Measurements from ENCODE around the gene EMX1. TPM values are rescaled to one million over a fixed set of nuclear protein-coding genes. Genes with fewer than 3 reads are reported as not detected.

The EMX1 gene
- total RNA-seq, 1 donor from 2014 or later: 0.43 TPM

DNA sequence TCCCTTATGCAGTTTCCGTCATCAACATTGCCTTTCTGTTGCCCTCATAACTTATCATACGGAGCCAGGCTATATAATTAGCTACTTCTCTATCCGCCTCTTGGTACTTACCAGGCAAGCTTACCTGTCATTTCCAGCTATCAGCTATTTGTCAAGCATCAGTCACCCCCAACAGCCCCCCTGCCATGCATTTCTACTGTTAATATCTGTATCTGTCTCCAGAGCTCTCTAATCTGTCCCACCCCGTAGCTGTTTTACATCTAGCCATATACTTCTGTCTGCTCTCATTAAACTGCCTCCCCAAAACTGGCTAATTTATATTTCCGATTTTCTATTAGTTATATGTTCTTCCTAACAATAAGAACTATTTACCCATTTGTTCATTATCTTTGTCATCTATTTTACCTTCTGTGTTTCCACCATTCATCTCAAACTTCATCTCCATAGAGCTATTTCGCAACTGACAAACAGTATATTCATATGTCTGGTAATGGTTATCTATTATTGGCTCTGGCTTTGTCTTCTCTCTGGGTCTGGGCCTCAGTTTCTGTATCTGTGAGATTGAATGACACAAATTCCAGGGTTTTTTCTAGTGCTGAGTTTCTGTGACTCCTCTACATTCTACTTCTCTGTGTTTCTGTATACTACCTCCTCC lies 9.6 kb downstream of the EMX1 start:
- Histone ChIP-seq H3K9me3 (ENCODE audit: low read depth) (no peaks in the 10 kb centered on the region), H3K9ac (no peak overlapping the region), H3F3A (ENCODE audit: low read depth) (peaks cover 24% of the 10 kb centered on the region), H3K79me2 (ENCODE audit: low read depth) (no peaks in the 10 kb centered on the region), H3K4me1 (peaks cover 25% of the 10 kb centered on the region), H2AFZ (replicated peaks) (no peak overlapping the region), H3K36me3 (no peaks in the 10 kb centered on the region), H3K27ac (no peak overlapping the region), H3K27me3 (peaks cover 100% of the 10 kb centered on the region), H4K20me1 (ENCODE audit: low read depth) (peaks cover 73% of the 10 kb centered on the region), H3K4me3 (no peak overlapping the region), H3K4me2 (no peak overlapping the region)
- Mint-ChIP-seq H3K36me3 (no peaks in the 10 kb centered on the region), H3K4me3 (no peak overlapping the region), H3K27ac (no peak overlapping the region), H3K9me3 (peaks cover under 1% of the 10 kb centered on the region), H3K27me3 (ENCODE audit: insufficient read depth, low read depth) (peaks cover 24% of the 10 kb centered on the region), H3K4me1 (peaks cover 2% of the 10 kb centered on the region)
- DNase-seq (ENCODE audit: low spot score): no peak
- TF ChIP-seq EZH2phosphoT487 (IDR thresholded peaks at IDR 0.05): no peak
- TF ChIP-seq EZH2 (IDR thresholded peaks at IDR 0.05): no peak
- TF ChIP-seq, protein P1, sequence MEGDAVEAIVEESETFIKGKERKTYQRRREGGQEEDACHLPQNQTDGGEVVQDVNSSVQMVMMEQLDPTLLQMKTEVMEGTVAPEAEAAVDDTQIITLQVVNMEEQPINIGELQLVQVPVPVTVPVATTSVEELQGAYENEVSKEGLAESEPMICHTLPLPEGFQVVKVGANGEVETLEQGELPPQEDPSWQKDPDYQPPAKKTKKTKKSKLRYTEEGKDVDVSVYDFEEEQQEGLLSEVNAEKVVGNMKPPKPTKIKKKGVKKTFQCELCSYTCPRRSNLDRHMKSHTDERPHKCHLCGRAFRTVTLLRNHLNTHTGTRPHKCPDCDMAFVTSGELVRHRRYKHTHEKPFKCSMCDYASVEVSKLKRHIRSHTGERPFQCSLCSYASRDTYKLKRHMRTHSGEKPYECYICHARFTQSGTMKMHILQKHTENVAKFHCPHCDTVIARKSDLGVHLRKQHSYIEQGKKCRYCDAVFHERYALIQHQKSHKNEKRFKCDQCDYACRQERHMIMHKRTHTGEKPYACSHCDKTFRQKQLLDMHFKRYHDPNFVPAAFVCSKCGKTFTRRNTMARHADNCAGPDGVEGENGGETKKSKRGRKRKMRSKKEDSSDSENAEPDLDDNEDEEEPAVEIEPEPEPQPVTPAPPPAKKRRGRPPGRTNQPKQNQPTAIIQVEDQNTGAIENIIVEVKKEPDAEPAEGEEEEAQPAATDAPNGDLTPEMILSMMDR (IDR thresholded peaks at IDR 0.05): no peak

DNA sequence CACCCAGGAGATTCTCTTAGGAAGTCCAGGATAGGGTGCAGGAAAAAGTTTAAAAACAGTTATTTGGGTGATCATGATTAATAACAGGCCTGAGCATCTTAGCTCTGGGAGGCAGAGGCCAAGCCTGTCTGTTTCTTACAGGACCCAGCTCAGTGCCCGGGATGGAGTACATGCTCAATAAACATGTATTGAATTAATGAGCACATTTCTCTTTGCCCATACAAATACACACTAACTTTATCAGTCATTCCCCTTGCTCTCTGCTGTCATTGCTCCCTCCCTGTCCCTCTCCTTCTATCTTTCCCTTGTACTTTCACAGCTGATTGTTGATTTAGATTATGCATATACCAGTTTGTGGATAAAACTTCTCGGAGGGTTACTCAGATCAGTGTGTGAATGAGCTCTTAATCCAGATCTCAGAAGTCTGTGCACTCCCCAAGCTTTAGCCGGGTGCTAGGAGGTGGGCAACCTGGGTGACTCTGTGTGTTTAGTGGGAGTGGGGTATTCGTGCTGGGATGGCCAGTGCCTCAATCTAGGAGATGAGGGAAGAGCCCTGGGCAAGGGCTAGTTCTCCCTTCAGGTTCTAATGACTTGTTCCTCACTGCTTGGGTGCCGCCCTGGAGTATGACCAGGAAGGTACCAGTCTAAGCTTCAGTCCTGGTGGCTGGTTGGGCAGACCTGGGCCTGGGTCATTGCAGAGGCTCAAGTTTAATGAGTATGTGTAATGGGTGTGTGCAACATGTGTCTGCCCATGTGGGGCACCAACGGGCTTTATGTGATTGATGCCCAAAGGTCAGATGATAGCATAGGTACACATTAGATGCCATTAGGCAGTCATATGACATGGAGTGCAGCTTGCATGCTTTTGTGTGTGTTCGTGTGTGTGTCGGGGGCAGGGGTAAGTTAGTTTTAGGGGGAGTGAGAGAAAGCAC lies 10.6 kb downstream of the EMX1 start:
- no peak overlapping the region for H2AFZ ChIP-seq (replicated peaks)
- H3K4me3 Mint-ChIP-seq: no peak overlapping the region
- H3K4me1 ChIP-seq: peaks cover 25% of the 10 kb centered on the region
- no peaks in the 10 kb centered on the region for H3K36me3 ChIP-seq
- H3K4me2 ChIP-seq: no peak overlapping the region
- H3K27me3 ChIP-seq: peaks cover 100% of the 10 kb centered on the region
- TF ChIP-seq, protein P1 (IDR thresholded peaks at IDR 0.05): no peak
- TF ChIP-seq EZH2 (IDR thresholded peaks at IDR 0.05) (no peak), EZH2phosphoT487 (IDR thresholded peaks at IDR 0.05) (no peak)
- no peak overlapping the region for H3K9ac ChIP-seq
- H3K4me1 Mint-ChIP-seq: peaks cover 2% of the 10 kb centered on the region
- peaks cover 15% of the 10 kb centered on the region for H3K27me3 Mint-ChIP-seq (ENCODE audit: insufficient read depth, low read depth)
- no peak overlapping the region for H3K27ac Mint-ChIP-seq
- H3K4me3 ChIP-seq: no peak overlapping the region
- no peaks in the 10 kb centered on the region for H3K9me3 ChIP-seq (ENCODE audit: low read depth)
- no peak for DNase-seq (ENCODE audit: low spot score)
- peaks cover 24% of the 10 kb centered on the region for H3F3A ChIP-seq (ENCODE audit: low read depth)
- no peaks in the 10 kb centered on the region for H3K36me3 Mint-ChIP-seq
- no peak overlapping the region for H3K27ac ChIP-seq
- H4K20me1 ChIP-seq (ENCODE audit: low read depth): peaks cover 63% of the 10 kb centered on the region
- H3K9me3 Mint-ChIP-seq: no peaks in the 10 kb centered on the region
- no peaks in the 10 kb centered on the region for H3K79me2 ChIP-seq (ENCODE audit: low read depth)

DNA sequence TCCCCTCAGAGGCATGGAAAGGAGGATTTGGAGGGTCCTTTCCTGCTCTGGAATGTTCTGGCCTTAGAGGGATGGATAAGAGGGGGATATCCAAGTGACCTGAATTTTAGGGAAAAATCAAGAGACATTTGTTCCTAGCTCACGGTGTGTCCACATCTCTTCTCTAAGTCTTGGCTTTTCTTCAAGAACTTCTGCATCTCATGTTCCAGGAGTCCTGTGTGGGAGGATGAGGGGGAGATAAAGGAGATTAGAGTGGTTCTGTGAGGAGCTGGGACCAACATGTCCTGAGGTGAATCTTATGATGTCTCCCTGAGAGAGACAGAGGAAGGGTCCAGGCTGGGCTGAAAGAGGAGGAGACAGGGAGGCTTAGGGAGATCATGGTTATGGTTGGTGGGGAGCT lies 11.7 kb downstream of the EMX1 start:
- no peaks in the 10 kb centered on the region for H3K9me3 ChIP-seq (ENCODE audit: low read depth)
- DNase-seq (ENCODE audit: low spot score): no peak
- no peak overlapping the region for H3K27ac ChIP-seq
- Mint-ChIP-seq H3K27me3 (ENCODE audit: insufficient read depth, low read depth) (peaks cover 3% of the 10 kb centered on the region), H3K36me3 (no peaks in the 10 kb centered on the region), H3K4me3 (no peak overlapping the region), H3K27ac (no peak overlapping the region), H3K9me3 (no peaks in the 10 kb centered on the region), H3K4me1 (no peaks in the 10 kb centered on the region)
- H3K36me3 ChIP-seq: no peaks in the 10 kb centered on the region
- TF ChIP-seq, protein P1 (IDR thresholded peaks at IDR 0.05): no peak
- TF ChIP-seq EZH2 (IDR thresholded peaks at IDR 0.05): no peak
- no peak for TF ChIP-seq EZH2phosphoT487 (IDR thresholded peaks at IDR 0.05)
- no peaks in the 10 kb centered on the region for H3K79me2 ChIP-seq (ENCODE audit: low read depth)
- H3K4me1 ChIP-seq: peaks cover 21% of the 10 kb centered on the region
- H3K4me2 ChIP-seq: no peak overlapping the region
- H3K27me3 ChIP-seq: peaks cover 99% of the 10 kb centered on the region
- H4K20me1 ChIP-seq (ENCODE audit: low read depth): peaks cover 52% of the 10 kb centered on the region
- peaks cover 19% of the 10 kb centered on the region for H3F3A ChIP-seq (ENCODE audit: low read depth)
- no peak overlapping the region for H3K4me3 ChIP-seq
- H3K9ac ChIP-seq: no peak overlapping the region
- H2AFZ ChIP-seq (replicated peaks): no peak overlapping the region
